GM12878 (cell line): ENCODE data around the gene SPCS3. TPM values are rescaled to one million over a fixed set of nuclear protein-coding genes. Genes with fewer than 3 reads are reported as not detected.

Experiments used
- ATAC-seq: fragments of 200-7000 bp; cut with Tn5 transposase; 3 replicates; pipeline ENCODE4 v1.9.1; 2020; ENCODE audit warnings: mild to moderate bottlenecking, moderate library complexity
- BruUV-seq: library from RNA; stranded (reverse); fragments of 400-500 nt; replicated peaks from 2 replicates; lab custom pipeline; 2021; lab: Mats Ljungman, UMichigan
- CTCF ChIA-PET: fragments of 300-600 bp; sonication (Branson Sonifier 250); formaldehyde crosslinking; extraction: SDS; loops from one replicate; lab custom pipeline; 2021; ENCODE audit warnings: inconsistent platforms; lab: Yijun Ruan, JAX
- POLR2A ChIA-PET: fragments of 350-600 bp; formaldehyde crosslinking; extraction: SDS; loops from one replicate; lab custom pipeline; 2021; ENCODE audit warnings: inconsistent platforms; lab: Charles Lee
- RAD21 ChIA-PET: fragments of 300-600 bp; sonication (Branson Sonifier 250); formaldehyde crosslinking; loops from one replicate; lab custom pipeline; 2023; ENCODE audit warnings: antibody characterized with exemption; ENCODE audit not compliant: unreplicated experiment; lab: Charles Lee
- SMC1A ChIA-PET: fragments of 300-600 bp; sonication (Branson Sonifier 250); formaldehyde crosslinking; loops from one replicate; lab custom pipeline; 2023; ENCODE audit not compliant: unreplicated experiment, uncharacterized antibody; lab: Charles Lee
- DNase-seq: peaks from one replicate; pipeline ENCODE4 v3.0.0-alpha.2; 2011; ENCODE audit warnings: low read depth, low spot score
- FAIRE-seq: peaks from 3 replicates; lab custom pipeline; 2011; peaks lifted over from hg19 to GRCh38; lab: Jason Lieb, UNC
- H2AFZ ChIP-seq: 2 replicates; pipeline ENCODE4 v1.6.0; 2011; ENCODE audit warnings: low read depth, low read length, control low read depth; ENCODE audit not compliant: control insufficient read depth
- H3K27ac ChIP-seq: 2 replicates; pipeline ENCODE4 v1.5.1; 2011; ENCODE audit warnings: control low read depth; ENCODE audit not compliant: control insufficient read depth, insufficient read depth
- H3K27me3 ChIP-seq, 2 experiments: replicated peaks in 1 of 2; 2 replicates each; pipeline versions ENCODE4 v1.6.0 to v1.6.1; 2011; ENCODE audit warnings: low read length in 1 of 2; ENCODE audit not compliant: control insufficient read depth in 2 of 2, insufficient read depth in 2 of 2
- H3K36me3 ChIP-seq, 2 experiments: 2 replicates each; pipeline ENCODE4 v1.5.1; 2011; ENCODE audit warnings: low read length in 1 of 2; ENCODE audit not compliant: control insufficient read depth in 2 of 2, insufficient read depth in 2 of 2
- H3K4me1 ChIP-seq: 2 replicates; pipeline ENCODE4 v1.6.1; 2011; ENCODE audit warnings: mild to moderate bottlenecking, low read length, moderate library complexity, mixed read lengths; ENCODE audit not compliant: control insufficient read depth, insufficient read depth
- H3K4me2 ChIP-seq: 2 replicates; pipeline ENCODE4 v1.6.0; 2011; ENCODE audit warnings: control low read depth; ENCODE audit not compliant: control insufficient read depth, insufficient read depth
- H3K4me3 ChIP-seq: fragments of 200-600 bp; sonication (generic); 2 replicates; pipeline ENCODE4 v1.5.1; 2016
- H3K79me2 ChIP-seq: 2 replicates; pipeline ENCODE4 v1.6.0; 2011; ENCODE audit warnings: low read length; ENCODE audit not compliant: control insufficient read depth, insufficient read depth
- H3K9ac ChIP-seq: 2 replicates; pipeline ENCODE4 v1.8.0; 2011; ENCODE audit warnings: low read length, control low read depth, mixed read lengths; ENCODE audit not compliant: control insufficient read depth, insufficient read depth
- H3K9me3 ChIP-seq: replicated peaks from 3 replicates; pipeline ENCODE4 v1.5.1; 2011; ENCODE audit warnings: mild to moderate bottlenecking, low read length; ENCODE audit not compliant: control insufficient read depth, insufficient read depth
- H4K20me1 ChIP-seq: 2 replicates; pipeline ENCODE4 v1.6.0; 2011; ENCODE audit not compliant: control insufficient read depth, insufficient read depth
- CEBPB ChIP-seq, 2 experiments: fragments of 150-350 bp in 1 of 2; IDR thresholded peaks; 2 replicates each; pipeline ENCODE4 v1.6.1; 2012 to 2014; ENCODE audit warnings: low read depth in 2 of 2, low read length in 2 of 2, borderline replicate concordance in 1 of 2, inconsistent platforms in 1 of 2
- CHD1 ChIP-seq: IDR thresholded peaks from 2 replicates; pipeline ENCODE4 v1.6.1; 2012; ENCODE audit warnings: low read depth, low read length, improper control_type of control experiment
- HDAC2 ChIP-seq: fragments of 200-600 bp; sonication (generic); IDR thresholded peaks from 2 replicates; pipeline ENCODE4 v1.6.1; 2017
- IRF4 ChIP-seq: IDR thresholded peaks from 2 replicates; pipeline ENCODE4 v1.6.1; 2011; ENCODE audit warnings: low read depth, low read length
- MEF2B ChIP-seq: fragments of 450-650 bp; IDR thresholded peaks from 2 replicates; pipeline ENCODE4 v1.6.1; 2018; ENCODE audit warnings: mild to moderate bottlenecking, moderate library complexity; ENCODE audit not compliant: partially characterized antibody, poor library complexity, severe bottlenecking
- NFXL1 ChIP-seq: fragments of 450-650 bp; IDR thresholded peaks from 2 replicates; pipeline ENCODE4 v1.6.1; 2017; ENCODE audit warnings: antibody characterized with exemption, mild to moderate bottlenecking, borderline replicate concordance
- REST ChIP-seq: IDR thresholded peaks from 2 replicates; pipeline ENCODE4 v1.6.1; 2012; ENCODE audit warnings: mild to moderate bottlenecking, low read depth, low read length
- SIX5 ChIP-seq: IDR thresholded peaks from 2 replicates; pipeline ENCODE4 v1.6.1; 2011; ENCODE audit warnings: mild to moderate bottlenecking, low read depth, low read length, moderate library complexity; ENCODE audit not compliant: severe bottlenecking
- SPI1 ChIP-seq: IDR thresholded peaks from 2 replicates; pipeline ENCODE4 v1.6.1; 2011; ENCODE audit warnings: low read depth, mild to moderate bottlenecking, low read length, moderate library complexity, borderline replicate concordance; ENCODE audit not compliant: insufficient read depth
- TARDBP ChIP-seq: IDR thresholded peaks from 2 replicates; pipeline ENCODE4 v1.6.1; 2016; ENCODE audit warnings: borderline replicate concordance
- TCF7 ChIP-seq: IDR thresholded peaks from 2 replicates; pipeline ENCODE4 v1.6.1; 2014; ENCODE audit warnings: antibody characterized with exemption, borderline replicate concordance
- YBX1 ChIP-seq: fragments of 450-650 bp; IDR thresholded peaks from 2 replicates; pipeline ENCODE4 v1.6.1; 2016; ENCODE audit warnings: antibody characterized with exemption
- ZNF24 ChIP-seq: fragments of 450-650 bp; IDR thresholded peaks from 2 replicates; pipeline ENCODE4 v1.6.1; 2017; ENCODE audit warnings: antibody characterized with exemption, mild to moderate bottlenecking
- ZNF592 ChIP-seq: fragments of 450-650 bp; IDR thresholded peaks from 2 replicates; pipeline ENCODE4 v1.6.1; 2017; ENCODE audit warnings: mild to moderate bottlenecking, moderate library complexity
- WGBS: methylation state at CpG from one replicate; pipeline ENCODE4 v1.1.6; 2016; ENCODE audit warnings: low lambda C conversion rate; ENCODE audit not compliant: insufficient replicate concordance, insufficient coverage; ENCODE audit errors: missing lambda C conversion rate; 5-methylcytosine and 5-hydroxymethylcytosine counted together
- in situ Hi-C: fragments of 300-500 bp; cut with MboI; formaldehyde crosslinking; loops from 9 replicates; pipeline ENCODE4 v1.14.3; 2018; ENCODE audit warnings: mixed read lengths
- intact Hi-C: fragments of 100-400 bp; cut with micrococcal nuclease; formaldehyde crosslinking; loops from one replicate; pipeline ENCODE4 v1.14.2; 2022; ENCODE audit not compliant: unreplicated experiment
- polyA plus RNA-seq, 11 experiments: library from polyadenylated mRNA; depleted of rRNA in 4 of 11; unstranded in 6 of 11; stranded (reverse) in 5 of 11; fragments of >200 nt; fragmentation: Nextera tagmentation in 4 of 11; fragmentation: Illumina TruSeq in 1 of 11; extraction: Ambion mirVana in 4 of 11; extraction: Trizol in 1 of 11; gene quantifications; 1 replicate in 1 of 11; 2 replicates in 10 of 11; pipeline versions ENCODE4 v1.2.1 to v1.2.3, GENCODE V29; 2011 to 2016; ENCODE audit warnings: inconsistent platforms in 2 of 11, missing spikeins in 2 of 11, low read depth in 1 of 11
- total RNA-seq, 4 experiments: library from RNA; depleted of rRNA in 3 of 4; stranded (reverse); fragments of >200 nt in 3 of 4; fragmentation: Illumina TruSeq in 1 of 4; extraction: Trizol in 1 of 4; gene quantifications; 2 replicates each; pipeline versions ENCODE4 v1.2.1 to v1.2.3, GENCODE V29; 2013 to 2021

SPCS3 gene
- total and polyA plus RNA-seq, 10 of the 15 experiments (the other 5 are each of a cell fraction or from before 2014, with no cell fraction given): 50.0 to 151 (median 76.4) TPM

DNA sequence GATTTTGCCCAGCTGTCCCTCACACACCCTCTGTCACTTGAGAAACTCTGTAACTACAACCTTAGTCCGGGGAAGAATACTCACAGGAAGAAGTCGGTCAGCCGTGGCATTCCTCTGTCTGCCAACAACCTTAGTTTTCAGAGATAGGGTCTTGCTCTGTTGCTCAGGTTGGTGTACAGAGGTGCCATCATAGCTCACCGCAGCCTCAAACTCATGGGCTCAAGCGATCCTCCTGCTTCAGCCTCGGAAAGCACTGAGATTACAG lies 12.2 kb upstream of the SPCS3 start:
- DNase-seq (no peak), ATAC-seq (no peak), FAIRE-seq (no peak)
- Histone ChIP-seq H3K9me3 (no peaks in the 10 kb centered on the region), H3K4me3 (no peak overlapping the region), H2AFZ (no peak overlapping the region), H3K4me2 (no peak overlapping the region), H4K20me1 (no peaks in the 10 kb centered on the region), H3K79me2 (no peaks in the 10 kb centered on the region), H3K36me3 (no peaks in the 10 kb centered on the region), H3K27ac (no peak overlapping the region), H3K9ac (no peak overlapping the region), H3K4me1 (peaks cover 17% of the 10 kb centered on the region), H3K27me3 (no peaks in the 10 kb centered on the region; a peak in 1 of 4 replicates)
- RAD21 ChIA-PET: interaction anchor here (0.7 kb wide), 1 partner anchor 30 kb away, joined by 3 read pairs; no protein-coding TSS in a partner anchor
- SMC1A ChIA-PET: interaction anchor here (0.9 to 1.2 kb wide), 3 partner anchors 18 to 157 kb away, joined by 3 read pairs; partner anchors contain the start of gene SPATA4
- 88% methylated on average over 6 of the region's 6 CpGs for WGBS
- CTCF ChIA-PET: interaction anchor here (1.2 kb wide), 1 partner anchor 33 kb away, joined by 3 read pairs; no protein-coding TSS in a partner anchor
- intact Hi-C loops: no loop called here
- in situ Hi-C loops: loop anchor here (5.0 kb wide), 1 partner anchor 110 kb away; the partner anchor contains the start of gene SPATA4
- BruUV-seq: no TSS peak
- POLR2A ChIA-PET: no interaction called here
- no peak for TF ChIP-seq CHD1
- TF ChIP-seq REST: no peak
- TF ChIP-seq SPI1: no peak
- no peak for TF ChIP-seq MEF2B
- no peak for TF ChIP-seq TARDBP
- no peak for TF ChIP-seq ZNF24
- TF ChIP-seq HDAC2: no peak
- TF ChIP-seq SIX5: no peak
- no peak for TF ChIP-seq TCF7
- TF ChIP-seq NFXL1: no peak
- no peak for TF ChIP-seq ZNF592
- TF ChIP-seq CEBPB (IDR thresholded peaks at IDR 0.05; ENCODE audit: borderline replicate concordance in 1 of 2, low read depth in 2 of 2, low read length in 2 of 2): no peak
- TF ChIP-seq IRF4: no peak
- no peak for TF ChIP-seq YBX1
